MCF 10A (cell line): ENCODE measurements around the gene APEH. TPM values are rescaled to one million over a fixed set of nuclear protein-coding genes. Genes with fewer than 3 reads are reported as not detected.

Source experiments
- BruUV-seq: library from RNA; stranded (reverse); fragments of 400-500 nt; replicated peaks from 2 replicates; lab custom pipeline; 2021; lab: Mats Ljungman, UMichigan
- CTCF ChIA-PET: fragments of 300-600 bp; sonication (Branson Sonifier 250); formaldehyde crosslinking; extraction: SDS; loops from one replicate; lab custom pipeline; 2021; ENCODE audit warnings: antibody characterized with exemption, inconsistent platforms; lab: Yijun Ruan, JAX
- POLR2A ChIA-PET: fragments of 300-600, 350-650 bp; sonication (Branson Sonifier 250); formaldehyde crosslinking; extraction: SDS; loops from one replicate; lab custom pipeline; 2020; ENCODE audit warnings: antibody characterized with exemption, inconsistent platforms; lab: Yijun Ruan, JAX
- DNase-seq: peaks from one replicate; pipeline ENCODE4 v3.0.0-alpha.2; 2018; ENCODE audit not compliant: unreplicated experiment
- H3K27ac Mint-ChIP-seq: one replicate; pipeline ENCODE4 v1.8.0; 2022; ENCODE audit warnings: mild to moderate bottlenecking, low read depth, mixed read lengths; ENCODE audit not compliant: unreplicated experiment
- H3K27me3 Mint-ChIP-seq: one replicate; pipeline ENCODE4 v1.8.0; 2022; ENCODE audit warnings: mixed read lengths; ENCODE audit not compliant: insufficient read depth, unreplicated experiment
- H3K36me3 Mint-ChIP-seq: one replicate; pipeline ENCODE4 v1.8.0; 2022; ENCODE audit warnings: mild to moderate bottlenecking, moderate library complexity, mixed read lengths; ENCODE audit not compliant: insufficient read depth, unreplicated experiment
- H3K4me1 Mint-ChIP-seq: one replicate; pipeline ENCODE4 v1.8.0; 2022; ENCODE audit warnings: mixed read lengths; ENCODE audit not compliant: insufficient read depth, unreplicated experiment
- H3K4me3 Mint-ChIP-seq: one replicate; pipeline ENCODE4 v1.8.0; 2022; ENCODE audit warnings: mild to moderate bottlenecking, moderate library complexity, mixed read lengths; ENCODE audit not compliant: unreplicated experiment
- H3K9me3 Mint-ChIP-seq: one replicate; pipeline ENCODE4 v1.8.0; 2022; ENCODE audit warnings: mixed read lengths; ENCODE audit not compliant: unreplicated experiment
- CTCF ChIP-seq: fragments of 200-600 bp; IDR thresholded peaks from one replicate; pipeline ENCODE4 v1.8.0; 2022; ENCODE audit warnings: antibody characterized with exemption, mild to moderate bottlenecking; ENCODE audit not compliant: unreplicated experiment
- intact Hi-C: fragments of 100-400 bp; cut with micrococcal nuclease; formaldehyde crosslinking; loops from 2 replicates; pipeline ENCODE4 v1.14.1; 2022
- total RNA-seq: library from RNA; stranded (reverse); gene quantifications from 2 replicates; pipeline ENCODE4 v1.2.3, GENCODE V29; 2022

APEH gene
- total RNA-seq, 1 experiment from 2014 or later: 127 TPM

GRCh38 chr3:49654955-49655556, 19.1 kb upstream of the APEH start:
- peak; percentile 18 for DNase-seq
- Mint-ChIP-seq H3K27ac (no peak overlapping the region), H3K9me3 (no peaks in the 10 kb centered on the region), H3K27me3 (no peaks in the 10 kb centered on the region), H3K36me3 (no peaks in the 10 kb centered on the region), H3K4me3 (no peak overlapping the region), H3K4me1 (no peaks in the 10 kb centered on the region)
- no peak for TF ChIP-seq CTCF
- ChIA-PET CTCF (interaction anchor here (0.7 kb wide), 1 partner anchor 263 kb away, joined by 4 read pairs; no protein-coding TSS in a partner anchor), POLR2A (interaction anchor here (0.6 kb wide), 1 partner anchor 30 kb away, joined by 3 read pairs; no protein-coding TSS in a partner anchor)
- intact Hi-C loops: no loop called here
- BruUV-seq: no TSS peak

GRCh38 chr3:49655731-49656285, 18.3 kb upstream of the APEH start:
- TF ChIP-seq CTCF: no peak
- BruUV-seq: no TSS peak

DNA sequence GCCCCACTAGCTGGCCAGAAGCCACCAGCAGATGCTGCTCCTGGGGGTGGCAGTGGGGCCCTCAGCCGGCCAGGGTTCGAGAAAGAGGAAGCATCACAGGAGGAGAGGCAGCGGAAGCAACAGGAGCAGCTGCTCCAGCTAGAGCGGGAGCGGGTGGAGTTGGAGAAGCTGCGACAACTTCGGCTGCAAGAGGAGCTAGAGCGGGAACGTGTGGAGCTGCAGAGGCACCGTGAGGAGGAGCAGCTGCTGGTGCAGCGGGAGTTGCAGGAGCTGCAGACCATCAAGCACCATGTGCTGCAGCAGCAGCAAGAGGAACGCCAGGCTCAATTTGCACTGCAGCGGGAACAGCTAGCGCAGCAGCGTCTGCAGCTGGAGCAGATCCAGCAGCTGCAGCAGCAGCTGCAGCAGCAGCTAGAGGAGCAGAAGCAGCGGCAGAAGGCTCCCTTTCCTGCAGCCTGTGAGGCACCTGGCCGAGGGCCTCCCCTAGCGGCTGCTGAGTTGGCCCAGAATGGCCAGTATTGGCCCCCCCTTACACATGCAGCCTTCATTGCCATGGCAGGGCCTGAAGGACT, 17.5 kb upstream of the APEH start:
- no peaks in the 10 kb centered on the region for H3K9me3 Mint-ChIP-seq
- H3K4me3 Mint-ChIP-seq: no peak overlapping the region
- no peak for TF ChIP-seq CTCF
- no TSS peak for BruUV-seq
- POLR2A ChIA-PET: no interaction called here
- no peaks in the 10 kb centered on the region for H3K36me3 Mint-ChIP-seq
- DNase-seq: no peak
- CTCF ChIA-PET: interaction anchor here (0.7 to 1.0 kb wide), 2 partner anchors 13 to 117 kb away, joined by 3 to 4 read pairs; no protein-coding TSS in a partner anchor
- intact Hi-C loops: no loop called here
- no peak overlapping the region for H3K27ac Mint-ChIP-seq
- no peaks in the 10 kb centered on the region for H3K27me3 Mint-ChIP-seq
- H3K4me1 Mint-ChIP-seq: peaks cover 6% of the 10 kb centered on the region

More at GRCh38 chr3:49655731-49656285, 18.3 kb upstream of the APEH start:
- H3K36me3 Mint-ChIP-seq: no peaks in the 10 kb centered on the region
- no peak for DNase-seq
- ChIA-PET POLR2A (interaction anchor here (0.6 kb wide), 1 partner anchor 31 kb away, joined by 3 read pairs; no protein-coding TSS in a partner anchor), CTCF (interaction anchor here (0.5 to 1.0 kb wide), 2 partner anchors 116 to 142 kb away, joined by 3 read pairs; no protein-coding TSS in a partner anchor)
- intact Hi-C loops: no loop called here
- H3K4me1 Mint-ChIP-seq: no peaks in the 10 kb centered on the region
- H3K4me3 Mint-ChIP-seq: no peak overlapping the region
- H3K9me3 Mint-ChIP-seq: no peaks in the 10 kb centered on the region
- H3K27ac Mint-ChIP-seq: no peak overlapping the region
- H3K27me3 Mint-ChIP-seq: no peaks in the 10 kb centered on the region
